COLO829 (cell line): ENCODE measurements around the gene GPR52.

ENCODE experiments used
- DNase-seq: peaks from one replicate; pipeline ENCODE4 v3.0.0; 2012; ENCODE audit warnings: low spot score

Gene GPR52

GRCh38 chr1:174466607-174467006 lies 18.8 kb downstream of the GPR52 start:
- no peak for DNase-seq

DNA sequence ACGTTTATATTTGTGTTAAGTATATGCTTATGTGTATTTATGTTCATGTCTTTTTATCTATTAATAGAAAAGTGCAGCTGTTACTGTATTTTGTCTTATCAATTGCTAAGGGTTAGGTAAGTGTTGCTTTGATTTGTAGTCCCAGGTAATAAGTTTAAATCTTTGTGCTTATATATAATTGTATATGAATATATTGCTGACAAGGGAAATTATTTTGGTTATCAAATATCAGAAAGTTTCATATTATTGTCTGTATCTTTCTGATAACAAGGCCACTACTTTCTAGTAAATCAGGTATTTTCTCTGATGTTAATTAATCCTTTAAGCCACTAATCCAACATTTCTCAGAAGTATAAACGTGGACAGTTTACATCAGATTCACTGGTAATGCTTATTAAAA lies 21.3 kb downstream of the GPR52 start:
- DNase-seq, result no peak

DNA sequence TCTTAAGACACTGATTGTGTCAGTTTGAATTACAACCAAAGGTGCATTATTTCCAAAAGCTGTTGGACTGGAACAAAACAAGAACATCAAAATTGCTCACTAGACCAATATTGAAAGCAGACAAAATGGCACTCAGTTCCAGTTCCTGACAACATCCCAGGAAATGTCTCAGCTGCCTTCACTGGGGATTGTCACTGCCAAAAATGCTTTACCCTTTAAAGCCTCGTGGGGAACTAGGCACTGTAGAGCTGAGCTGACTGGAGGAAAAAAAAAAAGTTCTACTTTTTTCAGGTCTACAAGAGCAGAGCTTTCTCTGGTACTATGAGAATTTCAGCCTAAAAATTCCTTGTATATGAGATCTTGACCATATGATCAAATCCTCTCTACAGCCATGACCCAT lies 21.9 kb downstream of the GPR52 start:
- no peak for DNase-seq

DNA sequence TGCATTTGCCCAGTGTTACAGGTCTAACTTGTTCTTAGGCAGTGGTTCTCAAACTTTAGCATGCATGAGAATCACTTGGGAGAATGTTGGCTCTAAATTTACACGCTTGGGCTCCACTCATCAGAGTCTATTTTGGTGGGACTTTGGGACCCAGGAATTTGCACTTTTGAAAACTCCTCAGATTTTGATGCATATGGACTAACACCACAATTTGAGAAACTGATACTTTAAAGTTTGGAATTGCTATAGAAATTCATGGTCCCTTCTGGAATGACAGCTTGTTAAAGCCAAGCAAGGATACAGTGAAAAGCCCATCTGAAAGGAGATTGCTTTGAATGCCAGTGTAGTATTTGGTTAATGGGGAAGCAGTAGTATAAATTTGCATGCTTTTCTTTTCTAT lies 31.5 kb downstream of the GPR52 start:
- no peak for DNase-seq

- no peak for DNase-seq
These were observed 32.6 kb downstream of the GPR52 start for GRCh38 chr1:174480324-174480723.

- no peak for DNase-seq
These were observed 43.8 kb downstream of the GPR52 start for GRCh38 chr1:174491606-174492005.

- peak; percentile 50 for DNase-seq
These were observed 49.7 kb downstream of the GPR52 start for GRCh38 chr1:174497478-174497877.
